ENCODE data around the gene TAS2R10.
"Not testable (repeated sequence)": the region's sequence is repeated elsewhere in the genome, so short reads cannot be mapped to it uniquely, and the experiment has no call there.

TAS2R10 gene, protein sequence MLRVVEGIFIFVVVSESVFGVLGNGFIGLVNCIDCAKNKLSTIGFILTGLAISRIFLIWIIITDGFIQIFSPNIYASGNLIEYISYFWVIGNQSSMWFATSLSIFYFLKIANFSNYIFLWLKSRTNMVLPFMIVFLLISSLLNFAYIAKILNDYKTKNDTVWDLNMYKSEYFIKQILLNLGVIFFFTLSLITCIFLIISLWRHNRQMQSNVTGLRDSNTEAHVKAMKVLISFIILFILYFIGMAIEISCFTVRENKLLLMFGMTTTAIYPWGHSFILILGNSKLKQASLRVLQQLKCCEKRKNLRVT

DNA sequence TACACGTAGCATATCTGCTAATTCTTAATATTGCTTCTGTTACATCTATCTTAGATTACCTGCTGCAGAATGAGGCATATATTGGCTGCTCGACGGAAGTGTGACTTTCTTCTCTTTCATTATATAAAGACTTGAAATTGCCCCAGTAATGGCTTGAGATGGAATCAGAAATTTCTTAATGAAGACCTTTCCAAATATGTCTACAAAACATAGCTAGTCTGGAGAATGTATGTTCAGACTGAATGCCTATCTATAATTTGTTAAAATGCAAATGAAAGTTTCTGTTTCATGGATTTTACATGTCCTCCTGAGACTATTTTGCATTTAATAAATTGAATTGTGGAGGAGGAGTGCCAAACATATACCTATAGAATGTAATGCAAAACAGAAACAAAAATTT is at the start of gene TAS2R10:
TAS2R10 (minus strand) TSS at position 101 of the 400 bp plus-strand sequence; CDS start at position 12, 89 bp downstream.
- DNase-seq (ENCODE audit: low read depth), result no peak

DNA sequence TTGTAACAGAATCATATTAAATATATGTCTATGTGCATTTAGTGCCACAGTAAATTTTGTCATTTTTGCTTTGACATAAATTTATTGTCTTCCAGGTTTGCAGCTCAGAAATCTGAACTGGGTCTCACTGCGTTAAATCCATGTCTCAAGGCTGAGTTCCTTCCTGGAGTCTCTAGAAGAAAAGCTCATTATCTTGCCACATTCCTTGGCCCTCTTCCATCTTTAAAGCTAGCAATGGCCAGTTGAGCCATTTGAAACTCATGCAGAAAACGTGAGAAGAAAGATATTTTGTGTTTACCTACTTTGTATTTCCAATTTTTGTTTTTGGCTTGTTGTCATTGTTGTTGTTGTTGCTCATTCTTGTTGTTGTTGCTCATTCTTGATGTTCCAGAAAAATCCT is 47.2 kb upstream of the TAS2R10 start:
- DNase-seq (ENCODE audit: low read depth), result no peak

DNA sequence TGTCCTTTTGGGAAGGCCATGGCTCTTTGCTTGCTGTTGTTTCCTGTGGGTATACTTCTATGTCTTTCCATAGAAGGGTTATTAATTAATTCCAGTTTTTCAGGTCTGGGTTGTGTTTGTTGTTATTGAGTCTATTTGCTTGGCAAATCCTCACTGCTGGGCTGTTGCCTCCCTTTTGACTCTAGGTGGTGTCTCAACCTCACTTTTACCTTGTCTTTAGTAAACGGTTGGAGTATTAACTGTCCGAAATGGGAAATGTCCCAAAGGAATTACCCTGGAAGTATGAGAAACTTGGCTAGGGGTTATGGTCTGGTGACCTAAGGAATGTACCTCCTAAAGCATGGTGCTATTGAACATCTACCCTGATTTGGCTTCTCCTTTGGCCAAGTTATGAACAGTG is 41.2 kb upstream of the TAS2R10 start:
- DNase-seq (ENCODE audit: low read depth), result no peak

DNA sequence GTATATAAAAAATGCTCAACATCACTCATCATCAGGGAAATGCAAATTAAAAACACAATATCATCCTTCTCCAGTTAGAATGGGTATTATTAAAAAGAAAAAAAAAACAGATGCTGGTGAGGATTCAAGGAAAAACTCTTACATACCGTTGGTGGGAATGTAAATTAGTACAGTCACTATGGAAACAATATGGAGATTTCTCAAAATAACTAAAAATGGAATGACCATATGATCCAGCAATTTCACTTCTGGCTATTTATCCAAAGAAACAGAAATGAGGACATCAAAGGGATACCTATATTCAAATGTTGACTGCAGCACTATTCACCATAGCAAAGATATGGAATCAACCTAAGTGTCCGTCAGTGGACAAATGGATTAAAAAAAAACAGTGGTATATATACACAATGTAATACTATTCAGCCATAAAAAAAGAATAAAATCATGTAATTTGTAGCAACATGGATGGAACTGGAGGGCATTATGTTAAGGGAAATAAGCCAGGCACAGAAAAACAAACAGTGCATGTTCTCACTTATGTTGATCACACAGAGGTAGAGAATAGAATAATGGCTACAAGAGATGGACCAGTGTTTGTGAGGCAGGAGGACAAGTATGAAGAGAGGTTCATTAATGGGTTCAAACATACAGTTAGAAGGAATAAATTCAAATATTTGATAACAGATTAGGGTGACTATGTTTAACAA is 37.5 kb upstream of the TAS2R10 start:
- DNase-seq (ENCODE audit: low read depth), result no peak

DNA sequence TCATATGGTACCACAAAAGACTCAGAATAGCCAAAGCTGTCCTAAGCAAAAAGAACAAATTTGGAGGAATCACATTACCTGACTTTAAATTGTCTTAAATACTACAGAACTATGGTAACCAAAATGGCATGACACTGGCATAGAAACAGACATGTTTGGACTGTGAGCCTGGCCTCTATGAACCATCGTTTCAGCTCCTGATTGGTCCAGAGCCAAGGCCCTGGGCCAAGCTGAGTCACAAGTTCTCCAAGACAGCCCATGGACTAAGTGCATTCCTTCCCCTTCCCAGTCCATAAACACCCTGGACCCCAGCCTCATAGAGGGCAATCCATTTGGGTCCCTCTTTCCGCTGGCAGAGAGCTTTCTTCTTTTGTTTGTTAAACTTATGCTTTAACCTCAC is 35.2 kb upstream of the TAS2R10 start:
- no peak for DNase-seq (ENCODE audit: low read depth)

DNA sequence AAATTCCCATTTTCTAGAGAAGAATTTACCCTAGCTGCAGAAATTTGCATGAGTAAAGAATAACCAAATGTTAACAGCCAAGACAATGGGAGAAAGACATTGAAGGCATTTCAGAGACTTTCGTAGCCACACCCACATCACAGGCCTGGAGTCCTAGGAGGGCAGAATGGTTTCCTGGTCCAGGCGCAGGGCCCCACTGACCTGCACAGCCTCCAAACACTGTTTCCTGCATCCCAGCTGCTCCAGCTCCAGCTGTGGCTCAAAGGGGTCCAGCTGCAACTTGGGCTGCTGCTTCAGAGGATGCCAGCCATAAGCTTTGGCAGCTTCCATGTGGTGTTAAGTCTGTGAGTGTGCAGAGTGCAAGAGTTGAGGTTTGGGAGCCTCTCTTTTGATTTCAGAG is 29.6 kb upstream of the TAS2R10 start:
- no peak for DNase-seq (ENCODE audit: low read depth)

DNA sequence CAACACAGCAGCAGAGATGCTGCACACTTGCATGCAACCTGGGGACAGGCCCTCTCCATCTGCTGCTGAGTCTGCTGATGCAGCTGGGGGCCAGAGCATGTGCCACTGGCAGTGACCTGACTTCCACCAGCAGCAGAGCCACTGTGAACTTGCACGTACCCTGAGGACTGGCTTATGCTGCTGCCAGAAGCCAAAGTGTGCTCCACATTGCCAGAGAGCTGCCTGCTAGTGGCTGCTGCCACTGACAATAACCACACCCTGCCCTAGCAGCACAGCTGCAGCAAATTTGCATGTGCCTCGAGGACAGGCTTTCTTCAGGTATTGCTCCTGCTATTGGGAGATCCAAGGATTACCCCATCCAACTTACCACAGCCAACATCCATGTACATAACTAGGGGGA is 27.6 kb upstream of the TAS2R10 start:
- DNase-seq (ENCODE audit: low read depth), result no peak

DNA sequence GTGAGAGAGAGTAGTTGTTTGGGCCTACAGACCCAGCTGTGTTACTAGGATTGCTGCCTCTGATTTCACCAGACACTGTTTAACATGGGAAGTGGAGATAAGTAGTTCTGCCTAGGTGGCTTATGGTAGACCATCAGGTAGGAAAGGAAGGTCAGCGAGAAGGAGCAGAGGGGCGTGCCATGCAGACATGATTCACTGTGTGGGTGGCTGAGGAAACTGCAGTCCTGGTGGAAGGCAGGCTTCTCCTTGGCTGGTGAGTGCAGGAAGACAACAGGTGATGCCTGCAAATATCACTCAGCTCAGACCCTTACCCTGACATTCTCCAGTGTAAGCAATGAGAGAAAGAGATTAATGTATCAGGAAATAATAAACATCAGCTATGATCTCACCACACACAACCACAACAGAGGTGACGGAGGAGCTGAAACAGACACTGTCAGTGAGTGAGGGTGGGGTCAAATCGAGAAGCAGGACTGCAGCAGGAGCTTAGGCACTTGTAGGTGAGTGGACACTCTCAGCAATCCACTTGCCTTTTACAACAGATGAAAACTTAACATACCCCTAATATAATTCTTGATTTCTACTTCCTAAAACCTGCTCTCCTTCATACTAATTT is 25.2 kb upstream of the TAS2R10 start:
- no peak for DNase-seq (ENCODE audit: low read depth)

DNA sequence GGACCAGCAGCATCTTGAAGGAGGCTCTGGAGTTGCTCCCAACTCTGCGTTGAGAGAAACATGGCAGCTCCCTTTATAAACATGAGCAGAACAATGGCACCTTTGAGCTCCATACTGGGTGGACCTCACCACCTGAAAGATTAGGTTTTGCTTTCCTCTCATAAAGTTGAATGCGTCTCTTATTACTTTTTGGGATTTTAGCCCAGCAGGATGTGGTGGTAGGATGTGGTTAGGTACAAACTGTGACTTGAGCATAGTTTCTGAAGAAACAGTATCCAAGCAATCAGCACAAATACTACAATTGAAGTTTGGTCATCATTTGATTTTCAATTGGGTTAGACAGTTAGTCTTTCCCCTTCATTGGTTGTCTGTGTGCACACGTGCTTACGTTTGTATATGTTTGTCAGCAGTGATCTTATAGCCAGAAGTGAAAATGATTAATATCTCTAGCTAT is 23.3 kb upstream of the TAS2R10 start, which contains the start of gene PRR4:
PRR4 (minus strand) TSS at position 51 of the 454 bp plus-strand sequence; CDS start at position 13, 38 bp downstream.
- no peak for DNase-seq (ENCODE audit: low read depth)

DNA sequence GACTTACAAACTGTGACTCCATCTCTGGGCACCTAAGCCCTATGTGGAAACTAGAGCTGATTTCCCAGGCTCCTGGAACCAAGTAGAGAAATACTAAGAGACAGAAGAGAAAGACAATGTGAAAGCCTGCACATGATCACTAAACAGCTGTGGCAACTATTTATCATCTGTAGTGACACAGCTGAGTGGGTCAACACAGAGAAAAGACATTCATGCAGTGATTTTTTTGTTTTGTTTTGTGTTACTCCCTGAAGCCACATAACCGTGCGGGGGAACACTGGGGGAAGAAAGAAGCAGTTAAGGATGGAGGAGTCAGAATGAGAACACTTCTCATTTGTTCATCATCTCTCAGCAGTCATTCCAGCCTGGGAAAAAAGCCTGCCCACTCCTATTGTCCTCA is 21.6 kb upstream of the TAS2R10 start:
- no peak for DNase-seq (ENCODE audit: low read depth)

DNA sequence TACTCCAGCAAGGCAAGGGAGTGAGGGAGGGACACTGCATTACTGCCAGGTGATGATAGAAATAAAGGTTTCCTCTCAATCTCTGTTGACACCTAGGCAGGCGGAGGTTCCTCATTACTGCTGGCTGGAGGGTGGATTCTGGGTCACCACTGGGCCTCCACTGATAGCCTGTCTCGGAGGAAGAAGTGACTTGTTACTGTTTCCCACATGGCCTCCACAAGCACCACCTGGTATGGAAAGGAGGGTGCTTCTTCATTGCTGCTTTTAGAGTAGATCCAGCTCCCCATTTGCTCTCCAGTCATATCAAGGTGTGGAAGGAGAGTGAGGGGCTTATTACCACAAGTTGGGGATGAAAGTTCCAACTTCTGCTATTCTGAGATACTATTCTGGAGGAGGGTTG is 16.7 kb upstream of the TAS2R10 start:
- no peak for DNase-seq (ENCODE audit: low read depth)

DNA sequence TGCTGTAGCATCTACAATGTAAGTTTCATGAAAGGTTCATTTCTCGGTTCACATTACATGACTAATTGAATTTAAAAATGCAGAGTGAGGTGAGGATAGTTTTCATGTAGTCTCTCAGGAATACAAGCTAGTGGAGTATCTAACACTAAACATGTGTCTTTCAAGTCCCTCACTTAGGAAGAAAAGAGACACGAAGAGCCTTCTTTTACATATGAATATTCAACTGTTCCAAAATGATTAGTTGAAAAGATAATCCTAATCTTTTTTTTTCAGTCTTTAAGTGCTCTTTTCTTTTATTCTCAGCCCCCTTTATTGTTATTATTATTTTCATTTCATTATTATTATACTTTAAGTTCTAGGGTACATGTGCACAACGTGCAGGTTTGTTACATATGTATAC is 12.3 kb upstream of the TAS2R10 start:
- no peak for DNase-seq (ENCODE audit: low read depth)

DNA sequence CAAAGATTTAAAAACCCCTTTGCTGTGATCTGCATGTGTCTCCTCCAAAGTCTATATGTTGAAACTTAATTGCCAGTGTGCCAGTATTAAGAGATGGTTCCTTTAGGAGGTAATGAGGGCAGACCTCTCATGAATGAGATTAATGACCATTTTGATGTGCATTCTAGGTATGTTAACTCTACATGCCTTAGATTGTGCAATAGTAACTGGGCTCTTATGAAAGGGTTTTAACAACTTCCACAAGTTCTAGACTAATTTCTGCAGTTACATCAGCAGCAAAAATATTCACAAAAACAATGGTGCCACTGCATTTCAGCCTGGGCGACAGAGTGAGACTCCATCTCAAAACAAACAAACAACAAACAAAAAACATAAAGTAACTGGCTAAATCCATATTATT is 3.8 kb upstream of the TAS2R10 start:
- DNase-seq (ENCODE audit: low read depth), result no peak

DNA sequence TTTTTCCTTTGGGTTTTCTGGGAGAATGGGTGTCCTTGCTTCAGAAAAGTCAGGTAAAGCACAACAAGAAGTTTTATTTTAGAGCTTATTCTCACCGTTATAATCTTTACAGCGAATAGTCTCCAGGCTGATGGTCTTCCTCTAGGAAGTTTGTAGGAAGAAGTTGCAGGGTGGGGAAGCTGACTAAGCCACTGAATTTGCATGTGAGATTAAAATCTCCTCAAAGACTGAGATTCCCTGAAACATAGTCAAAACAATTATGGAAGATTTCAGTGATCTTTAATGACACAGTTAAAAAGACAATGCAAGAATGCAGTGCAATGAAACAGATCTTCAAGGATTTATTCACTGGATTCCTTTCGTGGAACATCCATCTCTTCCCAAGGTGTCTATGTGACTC is 1.2 kb downstream of the TAS2R10 start:
- DNase-seq (ENCODE audit: low read depth), result no peak

DNA sequence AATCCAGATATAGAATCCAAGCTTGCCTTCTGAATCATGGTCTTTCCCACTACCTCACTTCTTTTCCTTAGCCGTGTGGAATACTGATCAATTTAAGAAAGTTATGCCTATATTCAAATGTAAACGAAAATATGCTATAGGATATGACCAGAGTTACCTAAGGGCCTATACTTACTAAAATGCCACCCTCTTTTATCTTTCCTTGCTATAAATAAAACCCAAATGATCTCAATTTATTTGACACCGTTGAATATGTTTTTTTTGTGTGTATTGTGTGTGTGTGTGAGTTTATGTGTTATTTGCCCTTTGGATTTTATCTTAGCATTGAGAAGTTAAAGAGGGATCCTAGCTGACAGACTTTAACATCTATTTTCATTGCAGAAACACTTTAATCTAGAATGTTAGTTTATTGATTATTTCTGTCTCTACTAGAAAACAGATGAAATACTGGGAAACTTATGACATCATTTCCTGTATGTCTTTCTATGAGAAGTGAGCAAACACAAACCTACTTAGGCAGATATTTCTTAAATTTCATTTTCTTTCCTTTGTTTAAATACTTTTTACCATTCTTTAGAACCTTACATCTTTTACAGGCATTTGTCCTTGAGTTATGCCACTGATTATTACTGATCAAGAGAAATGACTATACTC is 14.1 kb downstream of the TAS2R10 start:
- no peak for DNase-seq (ENCODE audit: low read depth)

DNA sequence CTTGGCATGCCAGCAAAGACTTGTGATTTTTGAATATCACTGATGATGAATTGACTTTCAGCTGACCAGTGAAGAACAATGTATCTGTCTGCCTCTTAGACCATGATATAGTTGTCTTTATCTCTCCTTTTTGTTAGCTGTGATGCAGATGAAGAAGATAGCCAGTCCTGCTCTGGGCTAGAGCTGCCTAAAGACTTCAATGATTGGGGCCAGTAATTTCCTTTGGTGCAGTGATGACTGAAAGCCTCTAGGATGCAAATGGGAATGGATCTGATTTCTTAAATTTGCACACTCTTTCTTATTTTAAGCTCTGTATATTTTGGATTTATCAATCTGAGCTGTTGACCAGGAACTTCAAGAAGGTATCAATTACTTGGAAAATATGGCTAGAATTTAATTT is 16.1 kb downstream of the TAS2R10 start, which contains the start of gene TAS2R9:
TAS2R9 (minus strand) TSS at position 101 of the 400 bp plus-strand sequence; CDS start at position 8, 93 bp downstream.
- DNase-seq (ENCODE audit: low read depth), result no peak

DNA sequence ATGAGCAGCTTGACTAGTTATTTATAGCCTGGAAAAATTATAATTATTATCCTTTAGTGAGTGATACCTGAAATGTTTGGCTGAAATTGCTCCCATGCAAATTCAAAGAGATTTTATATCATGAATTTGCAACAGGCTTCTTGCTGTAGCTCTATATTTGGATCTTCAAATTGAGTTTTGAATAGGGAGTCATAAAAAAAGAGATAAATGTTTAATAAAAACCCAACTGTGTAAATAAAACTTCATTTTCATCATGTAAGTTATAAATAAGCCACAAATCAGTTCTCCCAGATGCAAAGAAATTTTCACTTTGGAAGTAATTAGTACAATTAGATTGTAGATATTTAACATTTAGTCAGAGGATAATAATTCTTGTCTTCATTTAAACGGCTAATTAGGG is 19.0 kb downstream of the TAS2R10 start, which contains the start of gene TAS2R8:
TAS2R8 (minus strand) TSS at position 101 of the 400 bp plus-strand sequence. CDS start 306 bp downstream, outside the sequence.
- DNase-seq (ENCODE audit: low read depth), result no peak

DNA sequence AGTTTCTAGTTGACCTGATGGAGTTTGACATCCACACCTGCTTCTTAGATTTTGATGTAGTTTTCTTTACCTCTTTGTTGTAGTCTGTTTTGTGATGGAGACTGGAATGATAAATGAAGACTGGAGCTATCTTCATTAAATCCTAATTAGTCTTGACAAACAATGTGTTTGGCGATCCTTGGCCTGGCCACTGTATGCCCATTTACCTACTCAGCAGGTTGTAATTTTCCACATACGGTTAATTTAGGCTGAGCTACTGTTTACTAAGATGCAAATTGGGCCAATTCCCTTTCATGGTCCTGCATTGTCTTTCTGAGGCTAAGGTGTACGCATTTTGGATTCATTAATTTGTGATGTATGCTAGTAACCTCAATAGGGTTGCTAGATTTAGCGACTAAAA is 23.6 kb downstream of the TAS2R10 start, which contains the start of gene TAS2R7:
TAS2R7 (minus strand) TSS at position 41 of the 400 bp plus-strand sequence. CDS start 57 bp downstream, outside the sequence.
- DNase-seq (ENCODE audit: low read depth), result no peak

DNA sequence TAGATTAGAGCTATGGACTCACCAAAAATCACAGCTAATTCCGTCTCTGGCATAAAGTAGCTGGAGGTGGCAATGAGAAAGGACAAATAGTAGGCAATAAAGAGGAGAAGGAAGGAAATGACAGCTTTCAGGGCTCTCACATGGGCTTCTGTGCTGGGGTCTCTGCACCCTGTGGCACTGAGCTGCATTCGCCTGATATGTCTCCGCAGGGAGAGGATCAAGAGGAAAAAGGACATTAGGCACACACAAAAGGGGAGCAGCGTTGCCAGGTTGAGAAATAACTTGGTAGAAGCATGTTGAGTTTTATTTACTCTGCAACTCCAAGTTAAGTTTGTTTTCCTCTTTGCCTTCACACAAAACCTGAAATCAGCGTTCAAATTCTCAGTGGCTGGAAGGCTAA is 24.4 kb downstream of the TAS2R10 start:
- DNase-seq (ENCODE audit: low read depth), result no peak

DNA sequence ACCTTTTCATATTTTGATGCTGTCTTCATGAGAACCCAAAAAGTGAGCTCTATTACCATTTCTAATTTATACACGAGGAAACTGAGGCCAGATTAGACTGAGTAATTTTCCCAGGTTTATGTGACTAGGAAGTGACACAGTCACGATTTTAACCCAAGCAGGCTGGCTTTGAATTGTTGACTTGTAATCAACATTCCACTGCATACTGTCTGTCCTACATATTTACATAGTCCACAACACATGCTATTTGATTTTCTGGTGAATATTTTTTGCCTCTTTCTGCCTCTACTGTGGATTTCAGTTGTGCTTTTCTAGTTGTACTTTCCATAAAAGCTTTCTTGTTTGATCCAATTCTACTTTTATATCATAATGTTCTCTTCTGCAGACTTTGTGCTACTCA is 31.9 kb downstream of the TAS2R10 start:
- DNase-seq (ENCODE audit: low read depth), result no peak

DNA sequence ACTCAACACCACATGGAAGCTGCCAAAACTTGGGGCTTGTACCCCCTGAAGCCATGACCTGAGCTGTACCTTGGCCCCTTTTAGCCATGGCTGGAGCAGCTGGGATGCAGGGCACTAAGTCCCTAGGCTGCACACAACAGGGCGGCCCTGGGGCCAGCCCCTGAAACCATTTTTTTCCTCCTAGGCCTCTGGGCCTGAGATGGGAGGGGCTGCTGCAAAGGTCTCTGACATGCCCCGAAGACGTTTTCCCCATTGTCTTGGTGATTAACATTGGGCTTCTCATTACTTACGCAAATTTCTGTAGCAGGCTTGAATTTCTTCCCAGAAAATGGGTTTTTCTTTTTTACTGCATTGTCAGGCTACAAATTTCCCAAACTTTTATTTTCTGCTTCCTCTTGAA is 34.4 kb downstream of the TAS2R10 start:
- not testable (repeated sequence) for DNase-seq (ENCODE audit: low read depth)

DNA sequence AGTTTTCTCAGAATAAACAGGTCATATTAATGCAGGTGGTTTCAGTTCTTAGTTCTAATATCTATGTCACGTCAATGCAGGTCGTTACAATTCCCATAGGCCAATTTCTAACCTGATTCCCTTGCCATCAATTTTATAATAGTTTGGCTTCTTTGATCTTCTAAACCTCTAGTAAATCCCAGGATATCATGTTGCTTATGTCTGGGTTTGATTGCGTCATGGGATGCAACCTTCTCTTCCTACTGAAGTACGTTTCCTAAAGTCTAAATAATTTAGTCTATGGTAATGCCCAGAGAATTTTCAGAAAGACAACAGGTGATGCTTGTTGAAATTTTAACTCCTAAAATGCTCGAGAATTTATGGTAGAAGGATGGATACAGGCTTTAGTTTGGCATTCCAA is 42.9 kb downstream of the TAS2R10 start:
- no peak for DNase-seq (ENCODE audit: low read depth)

Data from stimulated activated CD8-positive, alpha-beta memory T cell treated with anti-CD3 and anti-CD28 coated beads, Interleukin-12 subunit alpha, Interleukin-12 subunit beta, amount 100 ng/mL, for 4 hours (primary cell).